ENCODE measurements around the gene ACKR1.

Gene ACKR1

DNA sequence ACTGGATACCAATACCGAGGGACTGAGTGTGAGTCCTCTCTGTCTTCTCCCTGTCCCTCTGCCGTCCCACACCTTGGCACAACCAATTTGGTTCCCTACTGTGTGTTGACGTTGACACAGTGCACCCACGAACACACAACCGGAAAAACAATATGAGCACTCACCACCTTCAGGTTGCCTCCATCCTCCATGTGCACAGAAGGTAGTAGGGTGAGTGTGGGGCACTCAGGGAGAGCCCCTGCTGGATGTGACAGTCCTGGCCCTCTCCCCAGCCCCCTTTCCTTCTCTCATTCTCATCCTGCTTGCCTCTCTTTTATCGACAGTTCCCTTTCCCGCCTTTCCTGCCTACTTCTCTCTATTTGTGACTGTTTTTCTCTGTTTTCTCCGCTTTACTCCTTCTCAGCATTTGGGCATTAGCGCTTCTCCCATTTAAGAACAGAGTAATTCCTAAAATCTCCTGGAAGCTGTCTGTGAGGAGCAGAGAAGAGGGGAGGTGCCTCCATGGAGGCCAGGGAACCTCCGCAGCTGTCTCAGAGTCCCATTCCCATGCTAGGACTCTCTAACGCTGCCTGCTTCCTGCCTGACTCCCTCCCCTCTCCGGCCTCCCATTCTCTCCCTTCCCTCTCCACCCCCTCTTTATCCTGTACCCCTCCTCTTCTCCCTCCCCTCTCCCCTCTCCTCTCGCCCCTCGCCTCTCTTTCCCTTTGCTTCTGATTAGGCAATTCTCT is 16.9 kb upstream of the ACKR1 start:
- no peak for DNase-seq

DNA sequence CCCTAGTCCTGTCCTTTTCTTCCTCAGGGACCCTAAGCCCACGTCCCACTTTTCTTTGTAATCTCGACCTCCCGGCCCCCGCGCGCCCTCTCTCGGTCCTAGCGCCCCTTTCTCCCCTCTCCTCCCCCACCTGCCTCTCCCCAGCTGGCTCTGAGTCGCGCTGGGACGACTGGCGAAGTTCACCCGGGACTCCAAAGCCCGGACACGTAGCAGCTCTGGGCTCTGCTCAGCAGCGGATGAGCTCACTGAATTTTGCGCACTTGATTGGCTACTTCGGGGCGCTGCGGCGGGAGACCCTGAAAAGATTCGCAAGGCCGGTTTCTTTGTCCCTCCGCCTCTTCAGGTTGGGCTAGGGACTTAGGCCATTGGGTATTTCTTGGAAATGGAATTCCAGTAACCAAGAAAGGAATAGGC is 16.3 kb upstream of the ACKR1 start:
- no peak for DNase-seq

DNA sequence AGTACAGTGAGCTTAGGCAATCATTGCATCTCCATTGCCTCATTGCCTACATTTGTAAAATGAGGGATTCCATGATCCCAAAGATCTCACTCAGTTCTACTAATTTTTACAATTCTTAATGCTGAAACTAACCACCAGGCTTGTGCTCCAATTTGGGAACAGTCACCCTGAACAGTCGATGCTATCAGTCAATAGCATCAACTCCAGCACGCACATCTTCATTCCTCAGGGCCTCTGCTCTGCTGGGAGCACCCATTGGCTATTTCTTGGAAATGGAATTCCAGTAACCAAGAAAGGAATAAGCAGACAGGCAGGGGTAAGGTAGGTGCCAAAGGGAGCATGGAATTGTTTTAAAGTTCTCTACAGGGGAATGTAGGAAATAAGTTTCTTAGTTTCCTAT is 14.2 kb upstream of the ACKR1 start:
- DNase-seq, result no peak

DNA sequence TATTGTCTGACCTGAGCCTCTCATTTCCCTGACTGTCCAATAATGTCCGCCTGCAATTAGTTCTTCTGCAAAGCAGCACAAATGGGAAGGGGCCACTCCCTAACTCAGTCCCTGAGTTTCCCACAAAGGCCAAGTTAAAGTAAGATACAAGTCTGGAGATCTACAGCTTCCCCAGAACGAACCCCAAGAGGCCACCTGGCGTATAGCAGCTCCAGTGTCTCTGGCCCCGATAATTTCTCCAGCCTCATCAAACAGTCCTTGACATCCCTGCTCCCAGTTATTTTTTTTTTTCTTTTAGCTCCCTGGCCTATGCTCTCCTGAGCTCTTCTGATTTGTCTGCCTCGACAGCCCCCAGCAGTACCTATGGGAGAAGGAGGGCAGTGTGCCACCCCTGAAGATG is 8.1 kb upstream of the ACKR1 start:
- no peak for DNase-seq

DNA sequence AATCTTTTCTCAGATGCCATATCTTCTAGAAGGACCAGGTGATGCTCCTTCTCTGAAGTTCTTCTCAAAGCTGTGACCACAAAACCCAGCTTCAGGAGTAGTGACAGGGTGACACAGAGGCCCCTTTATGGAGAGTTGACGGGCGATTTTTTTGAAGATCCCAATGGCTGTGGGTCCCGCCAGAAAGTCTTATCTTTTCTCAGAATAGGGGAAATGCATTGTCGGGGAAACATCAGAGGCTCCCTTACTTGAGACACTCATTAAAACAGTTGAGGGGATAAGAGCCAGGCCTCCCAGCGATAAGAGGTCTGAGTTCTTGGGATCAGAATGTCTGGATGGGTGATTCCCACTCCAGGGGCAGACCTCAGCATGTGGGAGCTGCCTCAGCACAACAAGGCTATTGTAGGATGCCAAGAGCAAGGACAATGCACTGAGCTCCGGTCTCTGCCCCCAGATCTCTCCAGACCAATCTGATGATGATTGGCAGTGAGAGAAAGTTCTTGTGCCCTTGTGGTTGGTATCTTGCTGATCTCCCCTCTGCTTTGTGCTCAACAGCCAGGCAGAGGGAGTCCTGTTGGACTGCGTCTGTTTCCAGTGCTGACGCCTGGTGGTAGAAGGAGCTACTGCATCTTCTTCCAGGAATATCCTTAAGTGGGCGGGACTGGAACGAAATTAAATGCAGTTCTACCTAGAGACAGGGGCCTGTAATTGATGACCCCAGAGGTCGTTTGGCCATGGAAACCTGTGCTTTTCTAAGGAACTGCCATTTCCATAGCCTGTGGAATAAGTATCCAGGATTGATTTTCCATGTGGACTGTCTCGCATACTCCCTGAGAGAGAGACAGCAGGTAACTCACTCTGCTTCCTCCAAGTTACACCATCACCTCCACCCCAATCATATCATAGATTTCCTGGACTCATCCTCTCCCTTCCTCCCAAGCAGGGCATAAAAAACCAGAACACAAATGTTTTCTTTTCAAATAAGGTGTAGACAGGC is 6.8 kb upstream of the ACKR1 start:
- no peak for DNase-seq

DNA sequence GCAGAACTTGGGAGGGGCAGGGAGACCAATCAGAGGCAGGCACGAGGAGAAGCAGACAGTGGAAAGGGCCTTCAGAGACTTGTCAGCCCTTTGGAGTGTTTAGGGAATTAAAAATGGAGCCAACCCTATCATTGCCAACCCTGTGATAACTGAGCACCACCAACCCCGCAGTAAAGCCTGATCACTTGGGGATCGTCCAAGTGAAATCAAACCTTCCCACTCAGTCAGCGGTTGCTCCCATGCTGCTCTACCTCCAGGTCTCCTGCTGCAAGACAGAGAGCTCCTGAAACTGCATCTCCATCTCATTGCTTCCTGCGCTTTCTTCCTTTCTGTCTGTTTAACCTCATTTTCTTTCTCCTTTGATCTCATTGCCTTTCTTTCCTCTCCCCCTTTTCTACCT is 4.8 kb upstream of the ACKR1 start:
- no peak for DNase-seq

DNA sequence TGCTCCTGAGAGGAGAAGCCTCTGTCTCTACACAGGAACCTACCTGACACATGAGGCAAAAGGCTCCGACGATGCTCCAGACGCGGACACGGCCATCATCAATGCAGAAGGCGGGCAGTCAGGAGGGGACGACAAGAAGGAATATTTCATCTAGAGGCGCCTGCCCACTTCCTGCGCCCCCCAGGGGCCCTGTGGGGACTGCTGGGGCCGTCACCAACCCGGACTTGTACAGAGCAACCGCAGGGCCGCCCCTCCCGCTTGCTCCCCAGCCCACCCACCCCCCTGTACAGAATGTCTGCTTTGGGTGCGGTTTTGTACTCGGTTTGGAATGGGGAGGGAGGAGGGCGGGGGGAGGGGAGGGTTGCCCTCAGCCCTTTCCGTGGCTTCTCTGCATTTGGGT is 3.9 kb upstream of the ACKR1 start:
- DNase-seq, result no peak

DNA sequence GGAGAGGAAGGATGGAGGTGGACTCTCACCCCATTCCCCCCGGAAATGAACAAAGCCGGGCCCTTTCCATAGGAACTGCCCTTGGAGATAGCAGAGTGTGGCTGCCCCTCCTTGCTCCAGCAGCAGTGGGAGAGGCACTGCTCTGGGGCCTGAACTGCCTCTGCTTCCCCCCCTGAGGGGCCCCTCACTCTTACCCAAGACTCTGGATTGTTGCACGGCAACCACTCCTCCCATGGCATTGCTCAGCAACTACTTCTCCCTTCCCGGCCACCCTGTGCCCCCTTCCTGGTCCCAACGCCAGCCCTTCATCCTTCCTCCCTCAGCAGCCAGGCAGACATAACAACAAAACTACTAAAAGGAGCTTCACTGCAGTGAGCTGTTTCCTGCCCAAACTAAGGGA is 3.0 kb upstream of the ACKR1 start:
- DNase-seq, result no peak

DNA sequence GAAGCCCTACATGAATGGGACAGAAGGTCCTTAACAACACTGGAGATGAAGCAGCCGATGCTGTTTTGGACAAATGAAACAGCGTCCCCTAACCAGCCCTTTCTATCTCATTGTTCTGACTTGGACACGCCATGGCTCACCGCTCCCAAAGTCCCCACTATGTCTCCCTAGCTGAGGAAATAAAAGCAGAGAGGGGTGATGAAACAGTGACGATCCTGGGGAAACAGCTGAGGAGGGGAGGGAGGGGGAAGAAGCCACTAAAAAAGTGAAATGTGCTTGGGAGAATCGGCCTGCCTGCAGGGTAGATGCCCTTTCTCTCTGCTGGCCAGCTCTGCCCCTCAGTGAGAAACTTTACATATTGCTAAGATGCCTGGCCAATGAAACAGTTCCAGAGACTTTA is 1.1 kb upstream of the ACKR1 start:
- no peak for DNase-seq

DNA sequence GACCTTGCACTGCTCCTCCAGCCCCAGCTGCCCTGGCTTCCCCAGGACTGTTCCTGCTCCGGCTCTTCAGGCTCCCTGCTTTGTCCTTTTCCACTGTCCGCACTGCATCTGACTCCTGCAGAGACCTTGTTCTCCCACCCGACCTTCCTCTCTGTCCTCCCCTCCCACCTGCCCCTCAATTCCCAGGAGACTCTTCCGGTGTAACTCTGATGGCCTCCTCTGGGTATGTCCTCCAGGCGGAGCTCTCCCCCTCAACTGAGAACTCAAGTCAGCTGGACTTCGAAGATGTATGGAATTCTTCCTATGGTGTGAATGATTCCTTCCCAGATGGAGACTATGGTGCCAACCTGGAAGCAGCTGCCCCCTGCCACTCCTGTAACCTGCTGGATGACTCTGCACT is 550 bp downstream of the ACKR1 start:
- no peak for DNase-seq

DNA sequence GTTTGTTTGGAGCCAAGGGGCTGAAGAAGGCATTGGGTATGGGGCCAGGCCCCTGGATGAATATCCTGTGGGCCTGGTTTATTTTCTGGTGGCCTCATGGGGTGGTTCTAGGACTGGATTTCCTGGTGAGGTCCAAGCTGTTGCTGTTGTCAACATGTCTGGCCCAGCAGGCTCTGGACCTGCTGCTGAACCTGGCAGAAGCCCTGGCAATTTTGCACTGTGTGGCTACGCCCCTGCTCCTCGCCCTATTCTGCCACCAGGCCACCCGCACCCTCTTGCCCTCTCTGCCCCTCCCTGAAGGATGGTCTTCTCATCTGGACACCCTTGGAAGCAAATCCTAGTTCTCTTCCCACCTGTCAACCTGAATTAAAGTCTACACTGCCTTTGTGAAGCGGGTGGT is 1.4 kb downstream of the ACKR1 start:
- DNase-seq, result no peak

DNA sequence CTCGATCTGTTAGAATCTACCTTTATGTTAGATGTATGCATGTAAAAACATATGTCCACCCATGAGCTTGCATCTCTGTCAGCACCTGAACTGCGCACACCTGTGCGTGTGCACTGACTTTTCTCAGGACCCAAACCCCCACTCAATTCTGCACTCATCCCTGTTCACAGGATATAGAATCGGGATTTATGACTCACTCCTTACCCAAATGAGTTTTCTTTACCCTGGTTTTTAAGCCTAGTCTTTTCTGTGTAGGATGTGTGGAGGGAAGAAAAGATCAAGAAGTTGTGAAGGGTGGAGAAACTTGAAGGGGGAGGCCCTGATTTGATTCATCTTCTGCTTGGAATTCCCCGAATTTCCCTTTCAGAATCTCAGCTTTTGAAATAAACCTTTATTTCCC is 2.4 kb downstream of the ACKR1 start:
- no peak for DNase-seq

DNA sequence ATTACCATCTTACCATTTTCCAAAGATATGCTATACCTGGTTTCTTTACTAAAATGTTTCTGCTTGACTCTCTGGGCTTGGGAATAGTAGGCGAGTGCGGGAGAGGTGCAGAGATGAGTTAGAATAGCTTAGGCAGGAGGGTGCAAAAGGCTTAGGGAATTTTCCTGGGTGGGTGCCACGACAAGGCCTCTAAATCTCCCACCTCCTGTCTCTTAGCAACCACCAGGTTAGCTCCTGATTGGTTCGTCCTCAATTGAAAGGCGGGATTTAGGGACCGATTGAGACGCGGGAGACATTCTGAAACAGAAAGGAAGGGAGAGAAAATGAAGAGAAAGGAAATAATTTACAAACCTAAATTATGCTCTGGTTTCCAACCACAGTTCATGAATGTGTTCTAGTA is 3.1 kb downstream of the ACKR1 start:
- DNase-seq, result no peak

DNA sequence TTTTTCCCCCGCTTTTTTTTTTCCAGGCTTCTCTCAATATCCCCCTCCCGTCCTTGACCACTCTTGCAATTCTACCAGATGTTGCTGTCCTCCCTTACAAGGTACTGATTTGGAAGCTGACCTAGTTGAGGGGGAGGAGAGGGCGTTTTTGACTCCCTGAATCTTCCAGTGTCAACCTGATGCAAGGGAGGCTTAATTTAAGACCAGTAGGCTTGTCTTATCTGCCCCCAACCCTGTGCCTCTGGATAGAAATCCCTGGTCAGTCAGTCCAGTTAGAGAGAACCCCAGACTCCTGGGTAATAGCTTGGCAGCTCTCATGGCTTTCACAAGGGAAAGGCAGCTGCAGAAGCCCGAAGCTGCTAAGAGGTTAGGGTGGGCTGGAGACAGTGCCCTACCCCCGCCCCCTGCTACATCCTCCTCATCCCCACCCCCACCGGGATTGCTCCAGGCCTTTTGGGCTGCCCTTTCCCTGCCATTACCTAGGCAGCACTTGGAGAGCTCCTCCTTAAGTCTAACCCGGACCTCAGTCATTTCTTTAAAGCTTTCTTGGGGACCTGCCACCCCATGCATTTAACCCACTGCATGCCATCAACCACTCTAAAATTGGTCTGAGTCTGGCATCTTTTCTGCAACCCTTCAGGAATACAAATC is 3.6 kb downstream of the ACKR1 start:
- no peak for DNase-seq

DNA sequence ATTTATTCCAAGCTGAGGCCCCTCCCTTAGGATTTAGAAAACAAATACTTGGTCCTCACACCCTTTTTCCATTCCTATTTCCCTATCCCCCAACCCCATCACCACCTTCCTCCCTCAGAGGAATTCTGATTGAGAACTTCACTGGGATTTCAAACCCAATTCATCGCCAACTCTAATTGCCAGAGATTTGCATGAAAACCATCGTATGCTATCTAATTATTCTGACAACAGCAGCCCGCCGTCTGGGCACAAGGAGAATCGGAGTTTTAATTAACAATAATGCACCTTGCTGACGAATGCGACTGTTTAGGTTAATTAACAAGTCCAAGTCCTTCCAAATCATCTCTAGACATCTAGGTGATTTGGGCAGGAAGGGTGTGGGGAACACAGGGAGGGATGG is 4.4 kb downstream of the ACKR1 start:
- DNase-seq, result no peak

DNA sequence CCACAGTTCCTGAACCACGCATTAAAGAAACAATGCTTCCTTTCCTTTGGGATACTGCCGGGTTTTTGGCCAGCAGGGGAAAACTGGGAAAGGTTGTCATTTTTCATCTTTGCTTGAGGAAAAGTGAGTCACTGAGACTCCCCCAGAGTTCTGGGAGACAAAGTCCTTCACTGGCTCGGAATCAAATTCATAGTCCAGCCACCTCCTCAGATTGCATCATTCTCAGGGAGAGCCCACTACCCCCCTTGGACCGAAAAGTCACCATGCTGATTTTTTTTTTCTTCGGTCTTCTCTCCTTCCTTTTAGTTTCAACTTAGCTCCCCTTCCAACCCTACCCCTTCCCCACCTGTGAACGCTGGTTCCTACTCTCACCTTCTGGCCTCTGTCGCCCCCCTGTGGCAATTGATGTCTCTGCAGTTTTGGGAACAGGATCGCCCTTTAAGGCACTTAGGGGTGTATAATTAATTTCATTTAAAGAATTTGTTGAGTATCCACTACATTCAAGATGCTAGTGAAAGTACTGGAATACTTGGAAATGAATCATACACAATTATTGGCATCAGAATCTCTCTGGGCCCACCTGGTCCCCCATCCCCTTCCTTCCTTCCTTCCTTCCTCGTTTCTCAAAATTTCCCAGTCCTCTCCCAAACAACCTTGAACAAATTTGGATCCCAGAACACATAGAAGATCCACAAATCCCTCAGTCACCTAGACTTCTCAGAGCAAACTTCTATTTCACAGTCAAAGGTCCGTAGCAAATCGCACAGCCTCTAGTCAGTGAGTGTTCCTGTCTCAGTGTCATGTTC is 6.9 kb downstream of the ACKR1 start:
- no peak for DNase-seq

DNA sequence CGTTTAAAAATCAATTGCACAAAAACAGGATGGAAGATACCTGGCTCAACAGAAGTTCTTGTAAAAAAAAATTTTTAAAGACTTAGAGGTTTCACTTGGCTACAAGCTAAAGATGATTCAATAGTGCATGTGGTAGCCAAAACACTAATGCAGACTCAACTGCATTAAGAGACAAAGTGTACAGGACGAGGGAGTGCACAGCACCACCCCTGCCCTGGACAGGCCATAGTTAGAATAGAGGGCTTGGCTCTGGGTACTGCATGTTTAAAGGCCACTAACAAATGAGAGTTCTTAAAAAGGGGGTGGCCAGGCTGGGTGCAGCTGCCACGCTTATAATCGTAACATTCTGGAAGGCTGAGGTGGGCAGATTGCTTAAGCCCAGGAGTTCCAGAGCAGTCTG is 7.9 kb downstream of the ACKR1 start:
- no peak for DNase-seq

DNA sequence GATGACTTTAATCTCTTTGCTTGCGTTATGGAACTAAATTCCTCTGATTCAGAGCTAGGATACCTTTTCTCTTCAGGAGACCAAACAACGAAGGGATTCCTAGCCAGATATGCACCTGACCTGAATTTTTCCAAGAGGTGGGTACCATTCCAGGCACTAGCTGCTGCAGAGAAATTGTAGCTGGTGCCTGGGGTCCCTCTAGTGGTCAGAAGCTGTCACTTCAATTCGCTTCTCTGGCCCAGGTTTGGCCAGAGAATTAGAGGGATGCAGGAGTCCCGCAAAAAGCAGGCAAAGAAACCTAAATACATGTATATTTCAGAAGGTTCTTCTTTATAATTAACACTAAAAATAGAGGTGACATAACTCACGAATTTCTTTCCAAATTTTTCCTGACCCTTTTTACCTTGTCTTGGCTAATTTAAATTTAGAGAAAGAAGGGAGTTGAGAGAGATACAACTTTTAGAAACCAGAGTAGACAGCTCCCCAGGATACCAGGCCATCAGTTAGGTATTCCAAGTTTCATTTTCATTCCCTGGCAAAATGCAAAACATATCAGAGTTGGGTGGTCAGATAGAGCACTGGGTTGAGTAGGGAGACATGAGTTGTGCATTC is 9.6 kb downstream of the ACKR1 start:
- DNase-seq, result no peak

DNA sequence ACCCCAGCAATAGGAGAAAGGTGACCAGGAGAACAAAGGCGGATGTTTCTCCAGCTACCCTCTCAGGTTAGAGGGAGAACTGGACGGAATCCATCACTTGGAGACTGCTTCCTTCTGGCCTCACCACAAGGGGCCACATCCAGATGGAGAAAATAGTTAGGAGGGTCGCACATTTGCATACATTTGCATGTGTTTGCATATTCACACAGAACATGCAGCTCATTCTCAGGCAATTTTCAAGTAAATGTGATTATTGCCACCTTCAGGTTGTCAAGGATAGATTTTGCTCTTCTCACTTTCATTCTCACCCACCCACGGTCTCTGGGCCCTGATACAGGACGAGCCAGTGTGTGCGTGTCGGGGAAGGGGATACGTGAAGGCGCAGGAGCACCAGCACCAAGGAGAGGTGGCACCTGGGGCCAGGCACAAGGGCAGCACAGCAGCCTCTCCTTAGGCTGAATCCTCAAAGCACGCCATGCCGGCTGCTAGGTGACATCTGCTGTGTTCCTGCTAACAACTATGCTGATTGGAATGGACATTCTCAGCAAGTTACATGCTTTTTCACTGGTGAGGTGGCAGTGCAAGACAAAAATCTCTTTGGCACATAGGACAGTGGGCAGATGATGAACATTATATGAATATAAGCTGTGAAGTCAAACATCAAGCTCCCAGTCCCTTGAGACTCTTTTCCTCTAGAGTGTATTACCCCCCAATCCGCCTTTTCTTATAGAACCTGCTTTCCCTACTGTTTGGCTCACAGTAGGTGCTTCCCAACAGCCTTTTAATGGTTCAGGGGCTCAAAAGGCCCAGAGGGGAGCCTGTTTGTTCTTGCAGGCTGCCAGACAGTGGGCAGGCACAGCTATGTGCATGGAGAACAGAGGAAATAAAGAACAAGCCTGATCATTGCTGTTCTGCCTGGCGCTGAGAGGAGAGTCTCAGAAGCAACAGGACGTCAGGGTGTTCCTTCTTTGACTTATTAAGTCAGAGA is 14.3 kb downstream of the ACKR1 start:
- no peak for DNase-seq

DNA sequence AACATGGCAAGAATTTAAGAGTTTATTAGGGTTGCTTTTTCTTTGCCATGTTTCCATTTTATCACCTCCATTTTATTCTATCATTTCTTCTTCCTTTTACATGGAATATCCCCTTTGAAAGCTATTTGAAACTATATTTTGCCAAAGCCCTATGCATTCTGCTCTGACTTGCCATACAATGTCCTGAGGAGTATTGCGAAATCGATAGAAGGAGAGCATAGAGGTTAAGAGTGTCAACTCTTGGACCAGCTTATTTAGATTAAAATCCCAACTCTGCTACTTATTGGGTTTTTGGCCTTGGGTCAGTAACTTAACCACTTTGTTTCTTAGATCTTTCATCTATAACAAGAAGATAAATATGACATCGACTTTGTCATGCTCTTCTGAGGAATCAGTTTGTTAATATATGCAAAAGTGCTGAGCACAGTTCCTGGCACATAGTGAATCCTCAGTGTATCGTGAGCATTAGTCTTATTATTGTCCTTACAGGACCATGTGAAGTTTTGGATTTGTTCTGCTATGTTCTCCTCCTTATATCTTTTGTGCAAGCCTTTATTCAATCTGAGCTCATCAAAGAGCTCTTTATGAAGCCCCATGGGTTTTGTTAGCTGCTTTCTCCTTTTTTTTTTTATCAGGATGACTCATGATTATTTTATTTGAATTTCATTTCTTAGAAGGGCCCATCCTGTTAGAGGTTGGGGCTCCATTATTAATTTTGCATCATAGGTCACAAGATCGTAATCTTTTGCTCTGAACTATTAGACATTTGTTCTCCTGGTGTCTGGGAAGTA is 17.6 kb downstream of the ACKR1 start:
- no peak for DNase-seq

Measured in NCI-H1436 treated with DMSO at 0.1 percent for 48 hours (cell line).